Astrocyte of the hippocampus (primary cell): Measurements from ENCODE around the gene RBM4.
A peak's percentile ranks its signal among the peaks of the same experiment; 100 is the strongest.

ENCODE experiments used
- DNase-seq: peaks from one replicate; pipeline ENCODE4 v3.0.0; 2011; ENCODE audit warnings: low read depth, low spot score

Gene RBM4

DNA sequence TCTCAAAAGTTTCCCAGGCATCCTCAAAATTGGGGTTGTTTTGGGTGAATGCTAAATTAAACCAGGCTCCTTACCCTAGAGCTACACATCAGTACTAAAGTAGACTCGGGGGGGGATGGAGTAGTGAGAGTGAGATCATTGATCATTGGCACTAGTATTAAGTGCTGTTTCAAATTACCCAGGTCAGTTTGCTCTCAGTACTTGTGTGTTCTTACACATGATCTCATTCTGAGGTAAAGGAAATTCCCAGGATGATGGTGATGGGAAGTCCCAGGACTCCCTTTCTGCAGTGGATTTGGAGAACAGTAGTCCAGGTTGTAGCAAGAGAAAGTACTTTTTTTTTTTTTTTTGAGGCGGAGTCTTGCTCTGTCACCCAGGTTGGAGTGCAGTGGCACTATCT lies 12.5 kb downstream of the RBM4 start:
- peak; percentile 26 for DNase-seq

DNA sequence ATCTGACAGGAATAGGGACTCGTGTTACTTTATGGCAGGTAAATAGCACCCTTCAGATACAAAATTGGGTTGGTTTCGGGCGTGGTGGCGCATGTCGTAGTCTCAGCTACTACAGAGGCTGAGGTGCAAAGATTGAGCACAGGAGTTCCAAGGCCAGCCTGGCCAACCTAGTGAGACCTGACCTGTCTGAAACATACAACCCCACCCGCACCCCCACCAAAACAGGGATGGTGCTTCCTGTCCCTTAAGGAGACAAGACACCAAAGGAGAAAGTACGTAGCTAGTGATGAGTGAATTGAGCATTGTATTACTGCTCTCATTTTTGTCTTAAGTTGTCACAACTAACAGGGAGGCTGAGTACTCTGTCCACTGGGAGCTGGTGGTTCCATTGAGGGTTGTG lies 14.1 kb downstream of the RBM4 start:
- DNase-seq, result no peak

DNA sequence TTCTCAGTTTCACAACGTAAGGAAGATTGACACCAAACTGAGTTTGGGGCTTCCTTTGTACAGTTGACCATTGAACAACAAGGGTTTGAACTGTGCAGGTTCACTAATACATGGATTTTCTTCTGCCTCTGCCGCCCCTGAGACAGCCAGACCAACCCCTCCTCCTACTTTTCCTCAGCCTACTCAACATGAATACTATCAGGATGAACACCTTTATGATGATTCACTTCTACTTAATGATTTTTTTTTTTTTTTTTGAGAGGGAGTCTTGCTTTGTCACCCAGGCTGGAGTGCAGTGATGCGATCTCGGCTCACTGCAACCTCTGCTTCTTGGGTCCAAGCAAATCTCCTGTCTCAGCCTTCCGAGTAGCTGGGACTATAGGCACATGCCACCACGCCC lies 14.6 kb downstream of the RBM4 start:
- DNase-seq, result no peak

DNA sequence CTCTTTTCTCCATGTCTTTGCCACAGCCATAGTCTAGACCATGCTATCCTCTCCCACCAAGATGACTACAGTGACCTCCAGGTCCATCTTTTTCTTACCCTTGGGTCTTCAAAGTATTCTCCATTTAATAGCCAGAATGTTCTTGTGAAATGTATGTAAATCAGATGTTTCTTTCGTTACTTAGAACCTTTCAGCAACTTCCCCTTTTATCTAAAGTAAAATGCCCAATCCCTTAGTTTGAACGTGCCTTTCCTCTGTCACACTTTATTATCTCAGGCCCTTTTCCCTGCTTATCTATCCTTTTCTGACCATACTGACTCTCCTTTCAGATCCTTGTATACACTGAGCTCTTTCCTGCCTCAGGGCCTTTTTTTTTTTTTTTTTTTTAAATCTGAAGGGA lies 21.3 kb downstream of the RBM4 start:
- no peak for DNase-seq

DNA sequence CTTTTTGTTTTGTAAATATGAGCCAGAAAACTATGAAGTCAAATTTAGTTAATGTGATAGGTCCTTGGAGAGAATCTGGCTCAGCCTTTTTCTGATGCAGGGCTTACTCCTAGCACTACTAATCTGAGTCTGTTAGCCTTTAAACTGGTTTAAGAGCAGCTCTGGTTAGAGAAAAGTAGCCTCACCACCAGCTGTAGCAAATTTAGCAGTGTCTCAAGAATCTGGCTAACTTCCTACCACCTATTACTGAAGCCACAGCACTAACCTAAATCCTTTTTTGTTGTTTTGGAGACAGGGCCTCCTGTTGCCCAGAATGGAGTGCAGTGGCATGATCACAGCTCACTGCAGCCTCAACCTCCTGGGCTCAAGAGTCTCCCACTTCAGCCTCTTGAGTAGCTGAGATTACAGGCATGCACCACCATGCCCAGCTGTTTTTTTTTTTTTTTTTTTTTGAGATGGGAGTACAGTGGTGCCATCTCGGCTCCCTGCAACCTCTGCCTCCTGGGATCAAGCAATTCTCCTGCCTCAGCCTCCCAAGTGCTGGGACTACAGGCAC lies 25.3 kb downstream of the RBM4 start:
- DNase-seq, result no peak

DNA sequence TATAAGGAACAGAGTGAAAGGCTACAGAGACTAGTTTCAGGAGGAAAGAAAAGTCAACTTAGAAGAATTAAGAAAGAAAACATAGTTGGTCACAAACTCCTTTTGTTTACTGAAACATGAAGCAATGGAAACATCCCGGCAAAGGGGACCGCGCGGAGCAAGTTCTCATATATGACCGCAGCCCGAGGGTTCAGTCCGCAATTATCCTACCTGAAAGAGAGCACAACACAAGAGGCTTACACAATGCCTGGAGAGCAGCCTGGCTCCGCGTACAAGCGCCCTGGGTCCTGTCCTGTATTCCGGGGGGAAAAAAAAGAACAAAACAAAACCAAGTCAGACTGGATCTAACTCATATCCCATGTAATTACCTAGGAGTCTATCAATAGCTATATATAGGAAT lies 26.9 kb downstream of the RBM4 start:
- no peak for DNase-seq

DNA sequence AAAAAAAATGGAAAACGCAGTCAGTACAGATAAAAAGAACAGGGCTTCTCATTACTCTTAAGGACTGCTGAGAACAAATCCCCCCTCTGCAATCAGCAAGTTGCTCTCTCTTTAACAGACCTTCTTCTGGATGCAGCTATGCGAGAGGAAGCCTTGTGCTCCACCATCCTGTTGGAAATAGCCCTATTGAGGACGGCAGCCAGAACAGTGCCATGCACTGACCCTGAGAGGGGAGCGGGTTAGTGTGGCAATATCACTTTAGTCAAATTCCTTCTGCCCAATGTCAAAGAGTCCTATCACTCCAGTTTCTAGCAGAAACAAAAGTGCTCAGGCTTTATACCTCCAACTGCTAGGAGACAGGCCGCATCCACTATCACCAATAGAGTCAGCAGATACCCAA lies 32.3 kb downstream of the RBM4 start:
- DNase-seq, result no peak

DNA sequence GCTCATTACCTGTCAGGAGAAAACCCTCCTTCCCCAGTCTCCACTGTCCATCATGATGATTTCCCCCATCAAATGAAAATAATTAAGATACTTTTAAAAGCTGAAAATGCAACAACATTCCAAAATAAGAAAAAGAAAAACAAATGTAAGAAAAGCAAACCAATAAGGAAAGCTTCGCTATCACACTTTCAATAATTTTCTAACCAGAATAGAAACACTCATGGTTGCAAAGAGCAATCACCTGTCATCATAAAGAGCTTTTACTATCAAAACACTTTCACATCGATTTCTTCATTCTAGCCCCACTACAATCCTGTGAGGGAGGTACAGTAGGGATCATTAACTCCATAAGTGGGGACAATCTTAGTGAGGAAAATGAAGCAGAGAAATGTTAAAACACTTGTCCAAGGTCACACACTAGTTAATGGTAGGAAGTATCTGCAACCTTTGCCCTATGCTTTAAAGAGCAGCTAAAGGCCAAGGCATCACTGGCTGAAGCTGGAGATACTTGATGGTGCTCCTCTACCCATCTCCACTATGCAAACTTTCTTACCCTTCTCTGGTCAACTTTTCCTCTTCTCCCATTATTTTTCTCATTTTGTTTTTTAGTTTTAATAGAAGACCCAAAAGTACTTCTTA lies 36.6 kb downstream of the RBM4 start:
- DNase-seq, result no peak

DNA sequence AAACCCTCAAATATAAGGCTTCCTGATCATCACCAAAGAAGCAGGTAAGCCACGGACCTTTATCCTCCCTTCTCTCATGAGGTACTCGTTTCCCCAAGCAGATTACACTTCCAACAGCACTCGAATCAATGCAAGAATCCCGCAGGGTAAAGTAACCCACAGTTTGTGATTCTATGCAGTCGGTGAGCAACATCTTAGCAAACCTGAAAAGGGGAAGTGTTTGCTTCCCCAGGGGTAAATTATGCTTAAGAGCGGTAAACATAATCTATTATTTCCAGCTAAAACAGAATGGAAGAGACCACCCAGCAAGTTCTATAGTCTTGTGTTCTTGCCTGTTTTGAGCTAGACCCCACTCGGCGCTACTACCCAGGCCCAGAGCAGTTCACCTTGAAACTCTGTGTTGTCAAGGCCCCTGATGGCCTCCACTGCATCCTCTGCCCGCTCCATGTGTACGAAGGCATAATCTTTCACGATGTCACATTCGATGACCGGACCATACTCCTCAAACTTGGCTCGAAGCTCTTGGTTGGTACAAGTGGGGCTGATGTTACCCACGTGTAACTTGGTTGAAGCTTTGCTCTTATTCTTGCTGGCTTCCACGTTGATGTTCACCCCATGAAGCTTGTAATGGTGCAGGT lies 37.9 kb downstream of the RBM4 start:
- DNase-seq, result no peak

DNA sequence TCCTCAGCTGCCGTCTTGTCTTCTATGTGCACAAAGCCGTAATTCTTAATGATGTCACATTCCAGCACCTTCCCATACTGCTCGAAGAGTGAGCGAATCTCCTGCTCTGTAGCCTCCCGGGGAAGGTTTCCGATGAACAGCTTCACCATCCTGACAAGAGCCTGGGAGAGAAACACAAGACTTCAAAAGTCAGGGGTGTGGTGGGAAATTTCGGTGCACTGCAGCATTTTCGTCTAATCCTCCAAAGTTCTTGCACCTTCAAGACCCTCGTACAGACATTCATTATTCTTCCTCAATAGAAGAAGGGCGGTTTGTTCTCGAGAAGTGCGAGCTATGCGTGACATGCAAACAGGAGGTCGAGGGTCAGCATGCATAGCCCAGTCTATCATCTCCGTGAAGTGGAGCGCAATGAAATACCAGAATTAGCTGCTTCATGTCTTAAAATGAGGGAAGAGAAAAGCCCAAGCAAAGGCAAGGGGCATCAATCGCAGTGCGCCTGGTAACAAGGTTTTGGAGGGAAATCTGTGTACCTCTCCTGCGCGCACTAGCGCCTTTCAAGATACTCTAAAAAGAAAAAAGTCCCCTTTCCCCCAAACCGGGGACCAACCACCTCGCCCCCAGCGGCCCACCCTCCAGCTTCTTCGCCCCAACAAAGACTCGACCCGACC lies 38.6 kb downstream of the RBM4 start:
- no peak for DNase-seq

DNA sequence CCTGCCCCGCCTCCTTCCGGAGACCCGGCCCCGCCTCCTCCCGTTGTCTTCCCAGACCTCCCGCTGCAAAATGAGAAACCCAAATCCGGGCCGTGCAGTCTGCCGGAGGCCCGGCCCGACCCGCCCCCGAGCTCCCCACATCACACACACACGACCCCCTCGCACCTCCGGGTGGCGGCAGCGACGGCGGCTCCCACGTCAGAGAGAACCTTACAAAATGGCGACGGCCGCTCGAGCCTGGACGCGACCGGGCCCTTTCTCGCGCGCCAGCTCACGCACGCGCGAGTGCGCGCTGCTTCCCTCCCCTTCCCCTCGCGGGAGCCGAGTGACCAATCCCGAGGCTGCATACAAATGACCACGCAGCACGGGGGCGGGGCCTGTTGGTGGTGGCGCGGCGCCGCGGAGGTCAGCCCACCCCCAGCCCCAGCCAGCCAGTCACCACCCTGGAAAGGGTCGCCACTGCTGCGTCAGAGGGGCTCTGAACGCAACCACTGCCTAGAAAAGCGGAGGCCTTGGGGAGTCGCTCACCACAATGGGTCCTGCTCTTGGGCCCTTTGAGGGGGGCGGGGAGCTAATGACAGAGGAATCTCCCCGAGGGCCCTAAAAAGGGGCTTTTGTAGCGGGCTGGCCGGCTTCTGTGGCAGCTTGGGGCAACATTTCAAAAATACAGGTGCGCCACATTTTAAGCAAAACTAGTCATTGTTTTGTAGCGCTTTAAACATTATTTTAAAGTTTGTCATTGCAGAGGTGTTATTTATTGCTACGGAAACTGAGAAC lies 39.3 kb downstream of the RBM4 start, which contains the start of gene RBM4B:
Gene RBM4B (minus strand): TSS at position 289 of the 777 bp plus-strand sequence. CDS start 808 bp downstream, outside the sequence.
- peak; percentile 99 for DNase-seq

DNA sequence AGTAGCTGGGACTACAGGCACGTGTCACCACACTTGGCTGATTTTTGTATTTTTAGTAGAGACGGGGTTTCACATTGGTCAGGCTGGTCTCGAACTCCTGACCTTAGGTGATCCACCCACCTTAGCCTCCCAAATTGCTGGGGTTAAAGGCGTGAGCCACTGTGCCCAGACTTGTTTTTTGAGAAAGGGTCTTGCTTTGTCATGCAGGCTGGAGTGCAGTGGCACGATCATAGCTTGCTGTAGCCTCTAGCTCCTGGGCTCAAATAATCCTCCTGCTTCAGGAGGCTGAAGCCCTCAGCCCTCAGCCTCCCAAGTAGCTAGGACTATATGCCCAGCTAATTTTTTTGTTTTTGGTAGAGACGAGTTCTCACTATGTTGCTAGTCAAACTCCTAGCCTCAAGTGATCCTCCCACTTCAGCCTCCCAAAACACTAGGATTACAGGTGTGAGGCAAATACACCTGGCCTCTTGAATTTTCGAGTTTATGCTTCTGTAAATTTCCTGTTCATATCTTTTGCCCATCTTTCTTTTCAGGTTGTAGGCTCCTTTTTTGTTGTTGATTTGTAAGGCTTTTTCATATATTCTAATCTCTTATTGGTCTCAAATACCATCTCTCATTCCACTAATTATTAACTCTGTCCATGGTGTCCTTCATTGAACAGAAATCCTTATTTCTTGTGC lies 42.6 kb downstream of the RBM4 start:
- DNase-seq, result no peak

DNA sequence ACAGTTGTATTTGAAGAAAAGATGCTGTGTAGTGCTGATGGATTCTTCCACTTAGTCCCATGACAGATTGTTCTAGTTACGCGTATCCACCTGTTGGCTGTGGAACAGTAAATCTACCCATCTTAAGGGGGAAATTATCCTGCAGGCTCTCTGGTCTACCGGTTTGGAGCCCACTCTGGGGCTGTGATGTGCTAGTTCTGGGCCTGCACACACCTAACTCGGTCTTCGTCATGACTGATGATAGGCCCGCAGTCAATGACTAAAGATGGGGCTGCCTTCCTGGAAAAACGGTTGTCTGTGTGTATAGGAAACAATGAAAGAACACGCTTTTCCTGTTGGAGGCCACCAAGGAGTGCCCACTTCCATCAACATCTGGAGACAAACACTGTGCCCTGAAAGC lies 45.4 kb downstream of the RBM4 start:
- no peak for DNase-seq

DNA sequence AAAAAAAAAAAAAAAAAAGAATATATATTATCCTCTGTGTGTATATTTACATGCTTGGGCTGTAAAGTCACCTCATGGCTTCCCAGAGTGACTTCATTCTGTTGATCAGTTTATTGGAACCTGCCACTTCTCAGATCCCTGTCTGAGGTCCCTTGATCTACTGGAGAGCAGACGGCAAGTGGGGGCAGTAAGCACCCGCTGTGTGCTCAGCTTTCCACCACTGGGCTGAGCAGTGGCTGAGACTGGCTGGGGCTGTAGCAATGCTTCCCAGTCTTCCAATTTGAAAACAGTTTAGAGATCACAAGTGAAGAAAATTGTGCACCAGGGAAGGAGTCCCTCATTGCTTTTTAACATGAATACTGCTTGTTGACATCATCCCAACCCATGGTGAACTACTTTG lies 46.1 kb downstream of the RBM4 start:
- no peak for DNase-seq

DNA sequence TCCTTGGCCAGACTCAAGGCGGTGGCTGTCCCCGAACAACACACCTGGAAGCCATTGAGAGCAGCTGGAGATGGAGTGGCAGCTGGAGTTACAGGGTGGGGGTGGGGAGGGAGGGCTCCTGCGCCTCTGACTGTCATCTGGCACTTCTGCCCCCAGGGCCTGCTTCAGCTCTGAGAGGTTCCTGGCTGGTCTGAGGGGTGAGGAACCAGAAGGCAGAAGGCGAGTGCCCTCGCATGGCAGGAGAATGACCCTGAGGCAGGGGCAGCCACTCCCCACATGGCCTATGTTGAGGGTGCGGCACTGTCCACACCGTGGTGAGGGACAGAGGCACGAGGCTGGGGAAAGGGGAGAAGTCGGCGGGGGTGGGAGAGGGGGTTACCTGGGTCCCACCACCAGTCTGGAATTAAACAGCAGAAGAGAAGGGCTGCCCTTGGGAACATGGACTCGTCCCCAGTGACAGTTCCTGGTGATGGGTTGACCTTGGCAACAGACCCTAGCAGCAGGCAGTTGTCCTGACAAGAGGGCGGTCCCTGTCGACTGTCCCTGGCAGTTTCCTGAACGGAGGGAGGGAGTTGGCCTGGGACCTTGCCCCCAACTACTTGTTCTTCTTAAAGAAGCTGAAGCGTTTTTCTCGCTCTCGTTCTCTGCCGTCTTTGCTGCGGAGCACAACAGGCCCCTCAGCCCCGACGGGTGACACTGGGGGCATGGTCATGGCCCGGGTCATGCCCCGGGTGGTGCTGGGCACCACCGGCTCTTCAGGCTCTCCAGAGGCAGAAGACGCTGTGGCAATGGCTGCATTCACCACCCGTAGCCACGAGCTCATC lies 47.0 kb downstream of the RBM4 start:
- no peak for DNase-seq

DNA sequence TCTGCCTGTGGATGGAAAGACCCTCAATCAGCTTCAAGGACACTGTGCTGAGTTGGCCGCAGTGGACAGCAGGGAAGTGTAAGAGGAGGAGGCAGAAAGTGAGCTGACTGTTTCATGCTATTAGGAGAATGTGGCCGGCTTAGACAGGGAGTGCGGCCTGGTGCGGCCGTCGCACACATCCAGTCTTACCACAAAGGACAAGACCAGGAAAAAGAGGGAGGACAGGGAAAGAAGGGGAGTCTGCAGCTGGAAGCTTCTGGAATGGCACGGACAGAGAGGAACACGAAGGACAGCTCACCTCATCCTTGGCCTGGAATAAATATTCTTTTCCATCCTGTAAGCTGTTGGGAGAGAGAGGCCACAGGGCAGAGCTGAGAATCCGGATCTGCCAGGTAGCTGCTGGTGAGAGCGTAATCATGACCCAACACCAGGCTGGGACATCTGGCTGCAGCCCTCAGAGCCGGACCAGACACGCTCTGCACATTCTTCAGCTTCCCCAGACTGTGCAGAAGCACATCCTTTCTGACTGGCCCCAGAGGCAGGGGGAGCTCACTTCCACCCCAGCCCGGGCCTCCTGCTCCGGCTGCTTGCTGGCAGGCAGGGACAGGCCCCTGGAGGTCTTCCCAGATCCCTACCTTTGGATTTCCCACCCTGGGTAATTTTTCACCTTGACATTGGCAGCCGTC lies 47.7 kb downstream of the RBM4 start:
- DNase-seq, result no peak

DNA sequence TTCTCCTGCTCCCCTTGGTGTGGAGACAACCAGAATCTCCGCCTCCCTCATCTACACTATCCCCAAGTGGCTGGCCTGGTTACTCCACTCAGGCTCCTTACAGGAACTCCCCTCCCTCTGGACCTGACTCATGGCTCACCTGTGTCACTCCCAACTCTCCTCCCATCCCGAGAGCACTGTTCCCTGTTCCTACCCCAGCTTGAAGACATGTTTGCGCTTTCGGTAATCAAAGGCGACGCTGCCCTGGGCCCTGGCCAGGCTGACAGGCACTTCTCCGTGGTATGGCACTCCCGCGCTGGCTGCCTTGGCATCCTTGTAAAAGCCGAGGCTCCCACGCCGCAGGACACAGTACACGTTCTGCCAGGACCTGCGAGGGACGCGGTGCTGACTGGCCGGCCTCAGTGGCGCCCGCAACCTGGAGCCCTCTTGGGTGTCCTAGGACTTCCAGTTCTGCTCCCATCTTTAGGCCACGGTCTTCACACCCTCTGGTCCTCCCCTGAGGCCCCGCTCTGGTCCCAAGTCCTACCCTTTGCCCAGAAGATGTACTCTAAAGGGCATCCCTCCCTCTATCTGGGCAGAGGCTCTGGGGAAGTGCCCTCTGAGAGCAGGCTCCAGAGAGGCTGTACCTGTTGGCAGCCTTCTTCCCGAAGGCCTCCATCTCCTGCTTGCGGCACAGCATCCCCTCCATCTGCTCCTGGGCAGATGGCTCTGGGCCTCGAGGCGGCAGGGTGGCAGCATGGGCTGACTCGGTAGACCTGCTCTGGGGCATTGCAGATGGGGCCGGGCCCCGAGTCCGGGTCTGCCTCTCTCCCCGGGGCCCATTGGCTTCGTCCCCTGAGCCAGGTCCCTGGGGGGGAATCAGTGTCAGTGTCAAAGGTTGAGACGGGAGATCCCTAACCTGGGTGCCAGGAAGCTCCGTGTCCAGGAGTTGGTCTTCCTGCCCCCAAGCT lies 48.6 kb downstream of the RBM4 start:
- DNase-seq, result no peak

DNA sequence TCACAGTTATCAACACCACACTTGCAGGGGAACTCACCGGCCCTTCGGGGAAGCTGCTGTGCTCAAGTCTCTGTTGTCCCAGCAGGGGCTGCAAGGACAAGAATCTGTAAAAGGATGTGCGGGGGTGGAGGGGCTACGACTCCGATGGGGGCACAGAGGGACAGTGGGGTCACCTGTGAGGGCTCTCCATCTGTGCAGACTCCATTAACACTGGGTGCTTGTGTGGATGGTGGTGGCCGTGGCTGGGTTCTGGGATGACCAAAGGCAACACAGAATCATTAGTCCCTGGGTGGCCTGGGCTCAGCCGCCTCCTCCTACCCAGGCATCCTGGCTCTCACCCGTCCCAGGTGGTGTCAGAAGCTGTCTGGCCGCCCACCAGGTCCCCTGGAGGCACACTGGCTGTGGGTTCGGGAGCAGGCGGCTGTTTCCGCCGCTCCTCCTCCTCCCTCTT lies 49.4 kb downstream of the RBM4 start:
- DNase-seq, result no peak
